ENCODE results near the gene IRS1.

IRS1 gene

DNA sequence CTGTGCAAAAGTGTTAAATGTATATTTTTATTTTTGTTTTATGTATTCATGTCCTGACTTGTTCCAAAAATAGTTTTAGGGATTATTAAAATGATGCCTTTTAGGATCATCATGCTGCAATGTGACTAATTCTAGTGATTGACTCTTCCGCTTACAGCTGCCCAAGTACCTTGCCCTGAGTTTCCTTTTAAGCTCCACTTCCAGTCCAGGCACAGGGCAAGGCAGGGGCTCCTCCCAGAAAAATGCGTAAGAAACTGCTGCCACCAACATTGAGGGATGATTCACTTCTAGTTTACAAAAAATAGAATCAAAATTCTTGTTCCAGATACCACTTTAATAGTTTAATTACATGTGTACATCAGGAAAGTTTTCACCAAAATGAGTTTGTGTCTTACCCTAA, 116.4 kb downstream of the IRS1 start:
- TF ChIP-seq, protein P1, sequence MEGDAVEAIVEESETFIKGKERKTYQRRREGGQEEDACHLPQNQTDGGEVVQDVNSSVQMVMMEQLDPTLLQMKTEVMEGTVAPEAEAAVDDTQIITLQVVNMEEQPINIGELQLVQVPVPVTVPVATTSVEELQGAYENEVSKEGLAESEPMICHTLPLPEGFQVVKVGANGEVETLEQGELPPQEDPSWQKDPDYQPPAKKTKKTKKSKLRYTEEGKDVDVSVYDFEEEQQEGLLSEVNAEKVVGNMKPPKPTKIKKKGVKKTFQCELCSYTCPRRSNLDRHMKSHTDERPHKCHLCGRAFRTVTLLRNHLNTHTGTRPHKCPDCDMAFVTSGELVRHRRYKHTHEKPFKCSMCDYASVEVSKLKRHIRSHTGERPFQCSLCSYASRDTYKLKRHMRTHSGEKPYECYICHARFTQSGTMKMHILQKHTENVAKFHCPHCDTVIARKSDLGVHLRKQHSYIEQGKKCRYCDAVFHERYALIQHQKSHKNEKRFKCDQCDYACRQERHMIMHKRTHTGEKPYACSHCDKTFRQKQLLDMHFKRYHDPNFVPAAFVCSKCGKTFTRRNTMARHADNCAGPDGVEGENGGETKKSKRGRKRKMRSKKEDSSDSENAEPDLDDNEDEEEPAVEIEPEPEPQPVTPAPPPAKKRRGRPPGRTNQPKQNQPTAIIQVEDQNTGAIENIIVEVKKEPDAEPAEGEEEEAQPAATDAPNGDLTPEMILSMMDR (IDR thresholded peaks at IDR 0.05; ENCODE audit: borderline replicate concordance, insufficient read depth, low read depth, low read length), result no peak
- H3K4me3 ChIP-seq (ENCODE audit: low read depth, low read length), result no peak overlapping the region
